Nephron progenitor cell (in vitro differentiated cells): ENCODE measurements around the gene CTXN1.

ENCODE experiments used
- DNase-seq: peaks from one replicate; pipeline ENCODE4 v3.0.0; 2021
- H3K27ac Mint-ChIP-seq: 2 replicates; pipeline ENCODE4 v1.8.0; 2021; ENCODE audit warnings: mild to moderate bottlenecking, moderate library complexity, mixed read lengths
- H3K27me3 Mint-ChIP-seq: 2 replicates; pipeline ENCODE4 v1.8.0; 2021; ENCODE audit warnings: mild to moderate bottlenecking, low read depth, mixed read lengths; ENCODE audit not compliant: poor library complexity
- H3K36me3 Mint-ChIP-seq: 2 replicates; pipeline ENCODE4 v1.8.0; 2021; ENCODE audit warnings: low read depth, mixed read lengths
- H3K4me1 Mint-ChIP-seq: 2 replicates; pipeline ENCODE4 v1.8.0; 2021; ENCODE audit warnings: mixed read lengths
- H3K4me3 Mint-ChIP-seq: 2 replicates; pipeline ENCODE4 v1.8.0; 2021; ENCODE audit warnings: mild to moderate bottlenecking, moderate library complexity, mixed read lengths
- H3K9me3 Mint-ChIP-seq: 2 replicates; pipeline ENCODE4 v1.8.0; 2021; ENCODE audit warnings: mild to moderate bottlenecking, moderate library complexity, mixed read lengths
- CTCF ChIP-seq: fragments of 200-600 bp; sonication (generic); IDR thresholded peaks from 2 replicates; pipeline ENCODE4 v1.5.0; 2021; ENCODE audit warnings: antibody characterized with exemption

The CTXN1 gene

GRCh38 chr19:7969555-7969939 is 43.6 kb upstream of the CTXN1 start:
- no peak overlapping the region for H3K4me3 Mint-ChIP-seq
- H3K9me3 Mint-ChIP-seq = no peaks in the 10 kb centered on the region
- no peaks in the 10 kb centered on the region for H3K27me3 Mint-ChIP-seq
- no peak for TF ChIP-seq CTCF
- no peak overlapping the region for H3K27ac Mint-ChIP-seq
- peaks cover 50% of the 10 kb centered on the region for H3K36me3 Mint-ChIP-seq
- no peak for DNase-seq
- H3K4me1 Mint-ChIP-seq = no peaks in the 10 kb centered on the region

- Mint-ChIP-seq H3K36me3 (peaks cover 44% of the 10 kb centered on the region), H3K4me3 (no peak overlapping the region), H3K27ac (peak overlapping the region; percentile 89), H3K9me3 (no peaks in the 10 kb centered on the region), H3K4me1 (no peaks in the 10 kb centered on the region), H3K27me3 (no peaks in the 10 kb centered on the region)
- no peak for TF ChIP-seq CTCF
- DNase-seq = no peak
Observed at GRCh38 chr19:7968796-7969554, 43.0 kb upstream of the CTXN1 start.

GRCh38 chr19:7968008-7968795 is 42.3 kb upstream of the CTXN1 start:
- no peak for DNase-seq
- Mint-ChIP-seq H3K27me3 (no peaks in the 10 kb centered on the region), H3K27ac (peak overlapping the region; percentile 89), H3K9me3 (no peaks in the 10 kb centered on the region), H3K36me3 (peaks cover 40% of the 10 kb centered on the region), H3K4me3 (no peak overlapping the region), H3K4me1 (no peaks in the 10 kb centered on the region)
- TF ChIP-seq CTCF = no peak

- no peak for TF ChIP-seq CTCF
- no peak for DNase-seq
- Mint-ChIP-seq H3K9me3 (no peaks in the 10 kb centered on the region), H3K36me3 (peaks cover 51% of the 10 kb centered on the region), H3K27ac (no peak overlapping the region), H3K4me1 (no peaks in the 10 kb centered on the region), H3K27me3 (no peaks in the 10 kb centered on the region), H3K4me3 (no peak overlapping the region)
Observed at GRCh38 chr19:7965921-7966665, 40.2 kb upstream of the CTXN1 start.

- Mint-ChIP-seq H3K36me3 (peaks cover 45% of the 10 kb centered on the region), H3K4me3 (no peak overlapping the region), H3K9me3 (no peaks in the 10 kb centered on the region), H3K27ac (peak overlapping the region; percentile 80), H3K4me1 (no peaks in the 10 kb centered on the region), H3K27me3 (no peaks in the 10 kb centered on the region)
- DNase-seq = no peak
- TF ChIP-seq CTCF = no peak
Observed at GRCh38 chr19:7965259-7965841, 39.4 kb upstream of the CTXN1 start.
